GM18873 (cell line): Measurements from ENCODE around the gene ING1.
"Not testable (repeated sequence)": the region's sequence is repeated elsewhere in the genome, so short reads cannot be mapped to it uniquely, and the experiment has no call there.

Experiments
- ATAC-seq: cut with Tn5 transposase; IDR thresholded peaks from one replicate; pipeline ENCODE4 v1.9.1; 2021; ENCODE audit warnings: mild to moderate bottlenecking, moderate library complexity, moderate number of reproducible peaks; ENCODE audit not compliant: unreplicated experiment, low FRiP score

ING1 gene

GRCh38 chr13:110690516-110690915 lies 23.0 kb upstream of the ING1 start:
- ATAC-seq, result no peak

GRCh38 chr13:110695774-110696173 lies 17.7 kb upstream of the ING1 start:
- ATAC-seq, result not testable (repeated sequence)

DNA sequence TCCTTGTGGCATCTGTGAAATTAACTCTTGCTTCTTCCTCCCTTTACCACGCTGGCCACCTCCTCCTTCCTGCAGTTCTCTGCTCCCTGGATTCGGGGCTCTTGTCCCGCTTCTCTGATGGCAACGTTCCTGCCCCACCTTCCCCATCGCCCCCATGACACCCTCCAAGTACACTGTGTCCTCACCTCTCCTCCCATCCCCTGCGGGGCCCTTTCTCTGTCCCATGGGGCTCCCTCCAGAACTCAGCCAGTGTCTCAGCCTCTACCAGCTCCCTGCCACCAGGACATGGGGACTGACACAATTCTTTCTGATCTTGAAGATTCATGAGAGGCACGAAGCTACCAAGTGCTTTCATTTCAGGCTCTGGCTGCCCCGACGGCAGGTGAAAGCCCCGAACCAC lies 16.7 kb upstream of the ING1 start:
- no peak for ATAC-seq

GRCh38 chr13:110697842-110698241 lies 15.7 kb upstream of the ING1 start:
- no peak for ATAC-seq

DNA sequence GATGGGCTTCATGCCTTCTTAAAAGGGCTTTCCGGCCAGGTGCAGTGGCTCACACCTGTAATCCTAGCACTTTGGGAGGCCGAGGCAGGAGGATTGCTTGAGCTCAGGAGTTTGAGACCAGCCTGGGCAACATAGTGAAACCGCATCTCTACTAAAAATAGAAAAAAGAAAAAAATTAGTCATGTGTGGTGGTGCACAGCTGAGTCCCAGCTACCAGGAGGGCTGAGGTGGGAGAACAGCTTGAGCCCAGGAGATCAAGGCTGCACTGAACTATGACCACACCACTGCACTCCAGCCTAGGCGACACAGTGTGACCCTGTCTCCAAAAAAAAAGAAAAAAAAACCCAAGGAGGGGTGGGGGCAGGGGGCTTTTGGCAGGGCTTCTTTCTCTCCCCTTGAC lies 14.8 kb upstream of the ING1 start:
- peak; percentile 64 for ATAC-seq

- no peak for ATAC-seq
These were observed 14.1 kb upstream of the ING1 start for GRCh38 chr13:110699148-110700145.

- no peak for ATAC-seq
These were observed 13.3 kb upstream of the ING1 start for GRCh38 chr13:110700186-110700585.

DNA sequence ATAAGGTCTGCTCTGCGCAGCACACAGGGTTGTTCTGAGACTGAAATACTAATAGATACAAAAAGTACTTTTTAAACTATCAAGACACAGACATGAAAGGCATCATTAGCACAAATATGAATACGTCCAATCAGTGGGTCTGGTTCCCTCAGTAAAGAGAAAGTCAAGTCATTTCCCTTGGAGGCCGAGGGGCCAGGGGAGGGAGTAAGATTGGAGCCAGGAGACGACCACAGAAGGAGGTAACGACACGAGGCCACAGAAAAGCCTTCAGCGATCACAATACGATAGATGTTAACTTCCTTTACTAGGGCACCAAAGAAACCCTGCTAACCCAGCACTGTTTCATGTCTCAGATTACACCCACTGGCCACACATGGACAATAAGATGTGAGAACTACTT lies 12.9 kb upstream of the ING1 start:
- ATAC-seq, result no peak

DNA sequence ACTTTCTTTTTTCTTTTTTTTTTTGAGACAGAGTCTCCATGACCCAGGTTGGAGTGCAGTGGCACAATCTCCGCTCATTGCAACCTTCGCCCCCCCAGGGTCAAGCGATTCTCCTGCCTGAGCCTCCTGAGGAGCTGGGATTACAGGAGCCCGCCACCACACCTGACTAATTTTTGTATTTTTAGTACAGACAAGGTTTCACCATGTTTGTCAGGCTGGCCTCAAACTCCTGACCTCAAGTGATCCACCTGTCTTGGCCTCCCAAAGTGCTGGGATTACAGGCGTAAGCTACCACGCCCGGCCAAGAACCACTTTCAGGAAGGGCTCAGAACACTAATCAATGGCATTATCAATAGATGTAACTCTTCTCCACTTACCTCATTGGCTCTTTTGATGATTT lies 12.4 kb upstream of the ING1 start:
- not testable (repeated sequence) for ATAC-seq

DNA sequence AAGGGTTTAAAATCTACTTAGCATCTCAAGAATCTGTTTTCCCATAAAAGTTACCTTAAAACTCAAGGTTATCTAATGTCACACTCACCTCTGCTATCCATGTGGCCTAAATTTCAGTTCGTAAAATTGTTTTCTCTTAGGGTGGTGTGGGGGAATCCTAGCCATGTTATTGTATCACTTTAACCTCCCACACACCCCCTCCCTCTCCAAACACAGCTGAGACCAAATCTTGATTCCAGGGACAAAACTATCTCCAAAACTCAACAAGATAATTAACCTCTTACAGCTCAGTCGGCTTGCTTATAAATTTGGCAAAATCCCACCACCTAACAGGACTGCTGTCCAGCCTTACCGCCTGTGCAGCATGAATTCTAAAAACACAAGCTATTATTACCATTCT lies 11.4 kb upstream of the ING1 start:
- no peak for ATAC-seq

- no peak for ATAC-seq
These were observed 10.6 kb upstream of the ING1 start for GRCh38 chr13:110702591-110703526.

- no peak for ATAC-seq
These were observed 8.1 kb upstream of the ING1 start for GRCh38 chr13:110705356-110705825.

GRCh38 chr13:110705826-110706569 lies 7.5 kb upstream of the ING1 start, which contains the start of gene CARS2:
Gene CARS2 (minus strand): TSS chr13:110706116. CDS start chr13:110706093, 23 bp downstream.
- ATAC-seq, result peak; percentile 85

DNA sequence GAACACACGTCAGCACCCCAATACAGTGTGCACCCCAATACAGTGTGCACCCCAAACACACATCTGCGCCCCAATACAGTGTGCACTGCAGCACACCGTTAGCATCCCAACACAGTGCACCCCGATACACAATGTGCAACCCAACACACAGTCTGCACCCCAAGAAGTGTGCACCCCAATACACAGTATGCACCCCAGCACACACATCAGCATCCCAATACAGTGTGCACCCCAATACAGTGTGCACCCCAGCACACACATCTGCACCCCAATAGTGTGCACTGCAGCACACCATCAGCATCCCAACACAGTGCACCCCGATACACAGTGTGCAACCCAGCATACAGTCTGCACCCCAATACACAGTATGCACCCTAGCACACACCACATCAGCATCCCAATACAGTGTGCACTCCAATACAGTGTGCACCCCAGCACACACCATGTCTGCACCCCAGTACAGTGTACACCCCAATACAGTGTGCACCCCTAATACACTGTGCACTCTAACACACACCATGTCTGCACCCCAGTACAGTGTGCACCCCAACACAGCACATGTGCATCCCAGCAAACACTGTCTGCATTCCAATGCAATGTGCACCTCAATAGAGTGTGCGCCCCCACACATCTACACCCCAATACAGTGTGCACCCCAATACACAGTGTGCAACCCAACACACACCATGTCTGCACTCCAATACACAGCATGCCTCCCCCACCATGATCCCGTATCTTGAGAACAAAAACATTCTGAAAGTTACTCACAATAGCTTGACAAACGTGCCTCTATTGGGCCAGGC lies 6.7 kb upstream of the ING1 start:
- ATAC-seq, result no peak

DNA sequence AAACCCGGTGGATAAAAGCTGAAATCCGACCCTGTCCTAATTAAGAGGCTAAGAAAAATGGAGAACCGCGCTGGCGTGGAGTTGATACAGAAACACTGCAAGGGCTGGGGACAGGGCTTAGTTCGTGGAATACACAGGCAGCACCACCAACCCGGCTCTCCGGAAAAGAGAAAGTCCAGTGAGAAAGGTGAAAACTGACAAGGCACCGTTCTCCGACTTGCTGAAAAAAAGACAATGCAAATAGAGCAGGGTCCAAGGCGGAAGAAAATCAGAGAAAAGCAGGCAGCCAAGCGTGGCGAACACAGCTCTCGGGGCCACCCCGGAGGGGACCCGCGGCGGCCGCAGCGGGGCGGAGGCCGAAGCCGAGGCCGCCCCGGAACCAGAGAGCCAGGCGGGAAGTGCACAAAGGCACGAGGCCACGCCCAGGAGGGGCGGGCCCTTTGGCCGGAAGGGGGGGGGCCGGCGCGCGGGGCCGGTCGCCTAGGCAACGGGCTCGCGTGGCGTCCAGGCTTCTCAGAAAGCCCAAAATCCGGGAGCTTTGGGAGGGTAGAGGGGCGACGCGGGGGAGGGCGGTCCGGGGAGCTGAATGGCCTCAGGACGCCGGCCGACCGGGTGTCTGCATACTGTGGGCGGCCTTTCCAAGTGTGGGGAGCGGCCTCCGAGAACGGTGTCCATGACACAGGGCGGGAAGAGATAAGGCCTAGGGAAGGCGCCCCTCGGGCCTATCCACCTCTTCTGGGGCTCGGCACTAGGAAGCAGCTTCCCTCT lies 1.2 kb upstream of the ING1 start:
- peak; percentile 13 for ATAC-seq

DNA sequence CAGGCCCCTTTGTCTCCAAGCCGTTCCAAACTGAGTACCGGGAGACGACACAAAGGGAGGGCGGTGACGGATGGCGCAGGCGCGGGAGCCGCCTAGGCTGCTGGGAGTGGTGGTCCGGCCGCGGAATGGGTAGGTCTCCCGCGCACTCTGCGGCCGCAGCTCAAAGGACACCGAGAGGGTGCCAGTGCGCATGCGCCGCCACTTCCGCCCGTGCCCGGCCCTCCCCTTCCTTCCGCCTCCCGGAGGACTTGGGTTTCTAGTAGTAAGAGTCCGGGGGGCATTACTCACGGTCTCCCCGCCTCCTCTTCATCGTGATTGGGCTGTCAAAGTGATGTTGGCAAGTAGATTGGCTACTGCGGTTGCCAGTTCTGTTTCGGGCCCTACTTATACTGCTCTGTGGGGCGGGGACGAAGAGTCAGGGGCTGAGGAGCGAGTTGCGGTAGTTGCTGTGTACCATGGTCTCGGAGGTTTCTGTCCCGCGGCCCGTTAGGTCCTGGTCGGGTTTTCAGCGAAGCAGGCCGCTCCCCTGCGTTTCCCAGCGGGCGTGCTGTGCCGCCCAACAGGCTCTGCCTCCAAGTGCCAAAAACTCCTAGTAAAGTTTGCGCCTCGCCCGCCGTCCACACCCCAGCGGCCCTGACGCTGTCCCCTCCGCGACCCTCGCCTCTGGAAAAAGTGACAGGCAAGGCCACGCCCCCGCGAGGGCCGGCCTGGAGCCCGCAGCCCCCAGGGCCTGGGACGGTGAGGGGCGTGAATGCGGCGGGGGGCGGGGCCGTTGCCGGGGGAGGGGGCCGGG lies 455 bp upstream of the ING1 start:
- peak; percentile 56 for ATAC-seq

DNA sequence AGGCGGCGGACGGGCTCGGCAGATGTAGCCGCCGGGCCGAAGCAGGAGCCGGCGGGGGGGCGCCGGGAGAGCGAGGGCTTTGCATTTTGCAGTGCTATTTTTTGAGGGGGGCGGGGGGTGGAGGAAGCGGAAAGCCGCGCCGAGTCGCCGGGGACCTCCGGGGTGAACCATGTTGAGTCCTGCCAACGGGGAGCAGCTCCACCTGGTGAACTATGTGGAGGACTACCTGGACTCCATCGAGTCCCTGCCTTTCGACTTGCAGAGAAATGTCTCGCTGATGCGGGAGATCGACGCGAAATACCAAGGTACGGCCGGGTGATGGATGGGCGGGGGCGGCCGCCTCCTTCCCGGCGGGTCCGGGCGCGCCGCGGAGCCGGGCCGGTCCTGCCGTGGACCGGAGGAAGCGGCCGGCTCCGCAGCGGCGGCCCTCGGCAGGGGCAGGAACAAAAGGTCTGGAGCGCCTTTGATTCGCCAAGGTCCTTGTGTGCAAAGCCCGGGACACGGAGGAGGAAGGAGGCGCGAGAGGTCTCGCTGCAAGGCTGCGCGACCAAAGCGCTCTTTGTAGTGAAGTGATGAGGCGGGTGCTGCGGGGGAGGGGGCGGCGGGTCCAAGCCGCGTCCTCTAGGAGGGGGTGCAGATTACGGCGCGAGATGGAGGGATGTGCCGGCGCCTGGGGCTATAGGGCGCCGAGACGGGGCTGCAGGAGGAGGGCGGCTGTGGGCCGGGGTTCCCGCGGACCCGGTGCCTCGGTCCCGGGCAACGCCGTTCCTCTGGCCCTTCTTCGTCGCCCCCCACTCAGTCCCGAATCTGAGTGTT lies 689 bp downstream of the ING1 start:
- no peak for ATAC-seq
